ENCODE measurements around the gene DLG2.
"Not testable (repeated sequence)": the region's sequence is repeated elsewhere in the genome, so short reads cannot be mapped to it uniquely, and the experiment has no call there.

Gene DLG2

DNA sequence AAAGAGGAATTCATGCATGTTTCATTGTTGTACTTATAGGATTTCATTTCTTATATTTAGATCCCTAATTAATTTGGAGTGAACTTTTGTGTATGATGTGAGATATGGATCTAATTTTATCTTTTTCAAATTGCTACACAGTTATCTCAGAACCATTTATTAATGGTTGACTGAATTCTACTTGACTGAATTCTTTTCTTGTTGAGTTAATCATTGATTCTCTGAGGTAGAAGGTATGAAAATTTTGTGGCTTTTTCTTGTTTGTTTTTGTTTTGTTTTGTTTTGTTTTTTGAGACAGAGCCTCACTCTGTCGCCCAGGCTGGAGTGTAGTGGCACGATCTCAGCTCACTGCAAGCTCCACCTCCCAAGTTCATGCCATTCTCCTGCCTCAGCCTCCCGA, 286.3 kb downstream of the DLG2 start:
- H3K4me3 Mint-ChIP-seq; DNase-seq; ATAC-seq (replicated peaks); H3K9me3 Mint-ChIP-seq; H3K36me3 Mint-ChIP-seq; H3K27me3 Mint-ChIP-seq; H3K4me1 Mint-ChIP-seq; H3K27ac Mint-ChIP-seq: not testable (repeated sequence)

DNA sequence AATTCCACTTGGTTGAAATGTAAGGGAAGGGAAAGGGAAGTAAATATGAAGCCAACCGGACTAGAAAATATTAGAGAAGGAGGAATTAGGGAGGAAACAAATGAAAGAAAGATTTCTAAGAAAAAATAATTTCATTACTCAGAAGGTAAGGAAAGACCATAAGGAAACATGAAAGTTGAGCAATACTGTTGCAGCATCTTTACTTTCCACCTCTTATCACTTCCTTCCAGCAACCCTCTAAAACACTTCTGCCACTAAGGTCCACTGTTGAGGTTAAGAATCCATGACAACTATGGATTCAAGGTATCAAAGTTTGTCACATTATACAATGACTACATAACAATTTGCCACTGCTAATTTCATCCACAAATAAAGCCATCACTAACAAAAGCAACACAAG, 308.6 kb downstream of the DLG2 start:
- Mint-ChIP-seq H3K27ac (no peak overlapping the region), H3K9me3 (no peaks in the 10 kb centered on the region), H3K4me3 (no peak overlapping the region), H3K27me3 (no peaks in the 10 kb centered on the region), H3K4me1 (peaks cover 17 to 23% of the 10 kb centered on the region in 2 donors), H3K36me3 (no peaks in the 10 kb centered on the region)
- DNase-seq, result no peak
- ATAC-seq (replicated peaks), result no peak

- Mint-ChIP-seq H3K27me3 (no peaks in the 10 kb centered on the region), H3K9me3 (no peaks in the 10 kb centered on the region), H3K27ac (peak overlapping the region; percentile 48), H3K4me3 (peak overlapping the region in 1 of 2 donors; percentile 2), H3K36me3 (no peaks in the 10 kb centered on the region), H3K4me1 (peaks cover 17 to 23% of the 10 kb centered on the region in 2 donors)
- ATAC-seq (replicated peaks) (peak; percentile 95 to 96), DNase-seq (peak; percentile 31)
Measured at GRCh38 chr11:85316967-85317366, 310.2 kb downstream of the DLG2 start.

- no peak for DNase-seq
- Mint-ChIP-seq H3K36me3 (no peaks in the 10 kb centered on the region), H3K27ac (no peak overlapping the region), H3K27me3 (no peaks in the 10 kb centered on the region), H3K4me1 (peaks cover 18 to 40% of the 10 kb centered on the region in 2 donors), H3K9me3 (no peaks in the 10 kb centered on the region), H3K4me3 (no peak overlapping the region)
- no peak for ATAC-seq (replicated peaks)
Measured at GRCh38 chr11:85313741-85314140, 313.4 kb downstream of the DLG2 start.

- Mint-ChIP-seq H3K27ac (no peak overlapping the region), H3K27me3 (no peaks in the 10 kb centered on the region), H3K9me3 (no peaks in the 10 kb centered on the region), H3K36me3 (no peaks in the 10 kb centered on the region), H3K4me3 (no peak overlapping the region), H3K4me1 (peaks cover 11 to 21% of the 10 kb centered on the region in 2 donors)
- DNase-seq (no peak), ATAC-seq (replicated peaks) (no peak)
Measured at GRCh38 chr11:85310479-85310878, 316.7 kb downstream of the DLG2 start.

DNA sequence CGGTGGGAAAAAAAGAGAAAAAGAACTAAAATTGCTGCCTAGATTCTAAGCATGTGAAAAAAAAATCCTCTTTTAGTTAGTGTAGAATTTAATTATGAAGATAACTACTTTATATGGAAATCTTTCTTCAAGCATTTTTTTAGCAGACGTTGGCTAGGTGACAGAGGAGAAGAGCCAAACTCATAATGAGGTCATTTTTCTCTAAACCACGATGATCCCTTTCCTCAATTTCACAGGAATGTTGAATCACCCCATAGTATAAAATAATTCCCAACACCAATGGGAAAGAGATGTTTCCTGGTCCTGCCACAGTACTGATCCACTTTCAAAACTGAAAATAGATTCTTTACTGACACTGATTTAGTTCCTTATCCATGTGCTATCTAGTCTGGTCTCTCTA, 319.8 kb downstream of the DLG2 start:
- ATAC-seq (replicated peaks), result no peak
- Mint-ChIP-seq H3K4me3 (no peak overlapping the region), H3K36me3 (no peaks in the 10 kb centered on the region), H3K9me3 (peaks cover 0 to 3% of the 10 kb centered on the region in 2 donors), H3K27me3 (no peaks in the 10 kb centered on the region), H3K27ac (no peak overlapping the region), H3K4me1 (peaks cover 1 to 18% of the 10 kb centered on the region in 2 donors)
- no peak for DNase-seq

DNA sequence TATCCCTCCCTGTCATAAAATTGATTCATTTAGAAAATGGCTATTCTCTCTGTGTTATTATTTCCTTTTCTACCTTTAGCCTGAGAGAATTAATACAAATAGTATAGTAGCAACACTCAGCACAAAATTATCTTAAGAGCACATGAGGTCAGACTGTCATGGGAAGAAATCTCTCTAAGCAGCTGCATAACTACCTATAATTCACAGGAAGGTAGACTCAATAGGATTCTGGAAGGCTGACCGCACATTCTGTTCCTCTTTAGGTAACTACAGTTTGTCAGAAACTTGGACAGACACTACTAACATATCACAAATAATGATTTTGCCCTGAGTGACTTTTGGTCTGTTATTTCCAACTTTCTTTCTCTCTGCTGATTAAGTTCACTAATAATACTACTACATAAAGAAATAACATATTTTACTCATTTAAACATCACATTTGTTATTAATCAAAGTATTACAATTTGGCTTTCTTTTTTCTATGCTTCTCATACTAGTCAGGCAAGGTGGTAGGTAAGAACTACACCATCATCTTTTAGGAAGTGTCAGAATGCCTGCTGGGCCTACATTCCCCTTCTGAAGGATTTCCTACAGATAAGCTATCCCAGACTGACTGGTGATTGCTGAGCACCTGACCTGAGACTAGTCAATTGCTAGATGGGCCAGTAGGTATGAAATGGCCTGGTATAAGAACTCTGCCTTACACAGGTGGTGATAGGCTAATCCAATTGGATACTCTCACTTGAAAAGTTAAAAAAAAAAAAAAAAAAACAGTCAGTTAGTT, 325.1 kb downstream of the DLG2 start:
- peaks cover 2 to 11% of the 10 kb centered on the region in 2 donors for H3K4me1 Mint-ChIP-seq
- DNase-seq (no peak), ATAC-seq (replicated peaks) (no peak)
- no peaks in the 10 kb centered on the region for H3K36me3 Mint-ChIP-seq
- H3K27me3 Mint-ChIP-seq, result no peaks in the 10 kb centered on the region
- no peak overlapping the region for H3K27ac Mint-ChIP-seq
- peaks cover 0 to 4% of the 10 kb centered on the region in 2 donors for H3K9me3 Mint-ChIP-seq
- no peak overlapping the region for H3K4me3 Mint-ChIP-seq

DNA sequence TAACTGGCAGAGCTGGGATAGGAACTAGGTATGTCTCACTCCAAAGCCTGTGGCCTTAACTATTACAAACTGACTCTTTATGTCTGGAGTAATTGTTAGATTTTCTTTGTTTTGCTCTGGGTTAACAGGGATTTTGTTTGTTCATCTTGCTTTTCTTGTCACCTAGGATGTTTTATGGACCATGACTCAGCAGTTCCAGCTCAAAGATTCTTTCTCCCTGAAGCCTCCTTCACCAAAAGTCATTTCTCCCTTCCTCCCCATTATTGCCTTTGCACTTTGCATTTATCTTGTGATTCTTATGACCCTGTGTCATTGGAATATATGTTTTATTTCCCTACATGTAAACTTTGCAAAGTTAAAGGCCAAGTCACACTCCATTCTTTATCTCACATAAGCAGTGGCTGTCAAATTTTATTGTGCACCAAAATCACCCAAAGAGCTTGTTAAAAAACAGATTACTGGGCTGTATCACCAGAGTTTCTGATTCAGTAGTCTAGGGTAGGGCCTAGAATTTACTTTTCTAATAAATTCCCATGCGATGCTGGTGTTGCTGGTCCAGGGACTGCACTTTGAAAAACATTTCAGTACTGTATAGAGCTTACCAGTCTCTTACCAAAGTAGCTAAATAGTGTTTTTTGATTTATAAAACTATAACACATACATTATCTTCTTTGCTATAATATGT, 327.7 kb downstream of the DLG2 start:
- DNase-seq (no peak), ATAC-seq (replicated peaks) (no peak)
- Mint-ChIP-seq H3K36me3 (no peaks in the 10 kb centered on the region), H3K27me3 (no peaks in the 10 kb centered on the region), H3K27ac (peak overlapping the region; percentile 49), H3K9me3 (peaks cover 0 to 4% of the 10 kb centered on the region in 2 donors), H3K4me1 (peaks cover 2 to 11% of the 10 kb centered on the region in 2 donors), H3K4me3 (no peak overlapping the region)

DNA sequence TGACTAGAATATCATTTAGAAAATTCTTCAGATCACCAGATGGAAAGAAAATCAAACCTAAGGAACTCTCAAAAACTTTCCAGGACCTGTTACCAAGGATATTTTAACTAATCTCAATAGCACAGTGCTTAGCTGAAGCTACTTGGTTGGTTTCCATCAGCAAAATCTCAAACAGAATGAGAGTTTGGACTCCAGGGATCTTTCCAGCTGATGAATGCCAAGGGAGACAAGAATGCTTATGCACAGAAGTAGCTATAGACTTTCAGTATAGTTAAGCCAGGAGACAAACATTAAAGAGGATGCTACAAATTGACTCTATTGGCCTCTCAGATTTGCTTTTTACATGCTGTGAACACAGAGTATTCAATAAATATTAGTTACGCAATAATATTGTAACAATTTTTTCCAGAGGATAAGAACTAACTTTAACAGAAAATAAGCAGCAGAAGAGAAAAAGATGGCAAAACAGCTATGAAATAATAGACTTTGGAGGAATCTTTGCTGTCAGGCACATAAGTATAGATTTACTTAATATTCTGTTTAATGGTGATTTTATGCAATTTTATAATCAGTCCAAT, 331.4 kb downstream of the DLG2 start:
- Mint-ChIP-seq H3K4me1 (peaks cover 2 to 11% of the 10 kb centered on the region in 2 donors), H3K9me3 (peaks cover 3 to 4% of the 10 kb centered on the region in 2 donors), H3K27me3 (peaks cover 0 to 5% of the 10 kb centered on the region in 2 donors), H3K36me3 (peaks cover 0 to 3% of the 10 kb centered on the region in 2 donors), H3K27ac (no peak overlapping the region), H3K4me3 (no peak overlapping the region)
- ATAC-seq (replicated peaks) (no peak), DNase-seq (no peak)

- no peaks in the 10 kb centered on the region for H3K4me1 Mint-ChIP-seq
- no peak overlapping the region for H3K4me3 Mint-ChIP-seq
- ATAC-seq (replicated peaks) (peak in 1 of 2 donors; percentile 31), DNase-seq (no peak)
- H3K27ac Mint-ChIP-seq, result no peak overlapping the region
- peaks cover 0 to 2% of the 10 kb centered on the region in 2 donors for H3K9me3 Mint-ChIP-seq
- H3K36me3 Mint-ChIP-seq, result no peaks in the 10 kb centered on the region
- peaks cover 0 to 6% of the 10 kb centered on the region in 2 donors for H3K27me3 Mint-ChIP-seq
Measured at GRCh38 chr11:85281550-85281949, 345.6 kb downstream of the DLG2 start.

DNA sequence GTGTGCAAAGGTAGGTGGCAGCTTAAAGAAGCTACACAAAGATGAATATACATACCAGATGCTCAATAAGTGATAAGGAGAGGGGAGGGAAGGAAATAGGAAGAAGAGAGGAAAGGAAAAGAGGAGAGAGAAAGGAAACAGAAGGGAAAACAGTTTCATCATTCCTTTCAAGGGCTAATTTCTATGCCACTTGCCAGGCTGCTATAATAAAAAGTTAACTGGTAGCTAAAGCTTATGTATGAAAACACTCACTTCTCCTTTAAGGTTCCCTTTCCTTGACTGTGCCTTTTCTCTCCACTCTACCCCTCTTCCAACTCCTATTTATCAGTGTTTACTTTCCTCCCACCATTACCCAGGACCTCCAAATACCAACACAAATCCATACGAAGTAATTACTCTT, 347.9 kb downstream of the DLG2 start:
- H3K27ac Mint-ChIP-seq, result no peak overlapping the region

DNA sequence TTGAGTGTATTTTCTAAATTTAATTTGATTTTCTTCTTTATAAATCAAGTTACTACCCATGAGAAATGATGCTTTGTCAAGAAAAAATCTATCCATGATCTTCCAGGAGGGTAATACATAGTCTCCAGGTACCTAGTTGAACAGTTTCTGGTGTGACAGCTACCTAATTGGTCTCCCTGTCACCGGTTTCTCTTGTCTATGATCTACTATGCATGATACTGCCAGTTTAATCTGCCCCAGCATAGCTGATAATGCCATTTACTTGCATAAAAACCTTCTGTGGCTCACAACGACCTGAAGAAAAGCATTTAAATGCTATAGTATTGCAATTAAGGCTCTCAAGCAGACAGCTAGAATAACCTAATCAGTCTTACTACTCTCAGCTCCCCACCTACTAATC, 349.5 kb downstream of the DLG2 start:
- ATAC-seq (replicated peaks) (no peak), DNase-seq (no peak)
- Mint-ChIP-seq H3K36me3 (no peaks in the 10 kb centered on the region), H3K4me1 (no peaks in the 10 kb centered on the region), H3K9me3 (peaks cover 2 to 6% of the 10 kb centered on the region in 2 donors), H3K4me3 (no peak overlapping the region), H3K27ac (no peak overlapping the region), H3K27me3 (peaks cover 0 to 6% of the 10 kb centered on the region in 2 donors)

More for the DNA sequence above, 347.9 kb downstream of the DLG2 start:
- ATAC-seq (replicated peaks), result no peak
- Mint-ChIP-seq H3K9me3 (peaks cover 2 to 5% of the 10 kb centered on the region in 2 donors), H3K4me1 (no peaks in the 10 kb centered on the region), H3K4me3 (no peak overlapping the region), H3K27me3 (peaks cover 0 to 6% of the 10 kb centered on the region in 2 donors), H3K36me3 (no peaks in the 10 kb centered on the region)
- DNase-seq, result no peak

GRCh38 chr11:85276332-85276731, 350.8 kb downstream of the DLG2 start:
- Mint-ChIP-seq H3K4me1 (no peaks in the 10 kb centered on the region), H3K4me3 (no peak overlapping the region), H3K27me3 (no peaks in the 10 kb centered on the region)

DNA sequence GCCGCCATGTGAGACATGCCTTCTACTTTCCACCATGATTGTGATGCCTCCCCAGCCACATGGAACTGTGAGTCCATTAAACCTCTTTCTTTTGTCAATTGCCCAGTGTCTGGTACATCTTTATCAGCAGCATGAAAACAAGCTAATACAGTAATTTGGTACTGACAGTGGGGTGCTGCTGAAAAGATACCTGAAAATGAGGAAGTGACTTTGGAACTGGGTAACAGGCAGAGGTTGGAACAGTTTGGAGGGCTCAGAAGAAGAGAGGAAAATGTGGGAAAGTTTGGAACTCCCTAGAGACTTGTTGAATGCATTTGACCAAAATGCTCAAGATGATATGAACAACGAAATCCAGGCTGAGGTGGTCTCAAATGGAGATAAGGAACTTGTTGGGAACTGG, 356.8 kb downstream of the DLG2 start:
- H3K9me3 Mint-ChIP-seq, result peaks cover 16 to 20% of the 10 kb centered on the region in 2 donors
- not testable (repeated sequence) for H3K27ac Mint-ChIP-seq; H3K27me3 Mint-ChIP-seq; H3K4me3 Mint-ChIP-seq; DNase-seq; H3K36me3 Mint-ChIP-seq; ATAC-seq (replicated peaks); H3K4me1 Mint-ChIP-seq

More at GRCh38 chr11:85276332-85276731, 350.8 kb downstream of the DLG2 start:
- no peak for DNase-seq
- Mint-ChIP-seq H3K27ac (no peak overlapping the region), H3K36me3 (peaks cover 0 to 6% of the 10 kb centered on the region in 2 donors), H3K9me3 (peaks cover 8 to 15% of the 10 kb centered on the region in 2 donors)
- no peak for ATAC-seq (replicated peaks)

Data from stimulated activated naive B cell treated with anti-CD40 and anti-IgM and Interleukin-4, amounts not matched to agents 10 μg/mL and 1 μg/mL and 100 μg/mL, for 72 hours (primary cell).